K562 (cell line): Measurements from ENCODE around the gene PRCD. TPM values are rescaled to one million over a fixed set of nuclear protein-coding genes. Genes with fewer than 3 reads are reported as not detected.
A peak's percentile ranks its signal among the peaks of the same experiment; 100 is the strongest.

ENCODE experiments used
- ATAC-seq: fragments of 200-7000 bp; cut with Tn5 transposase; 3 replicates; pipeline ENCODE4 v1.9.1; 2020; ENCODE audit warnings: moderate library complexity
- BruUV-seq: library from RNA; stranded (reverse); fragments of 400-500 nt; replicated peaks from 2 replicates; lab custom pipeline; 2021; lab: Mats Ljungman, UMichigan
- CTCF ChIA-PET: fragments of 300-600 bp; formaldehyde crosslinking; extraction: SDS; loops from one replicate; lab custom pipeline; 2021; ENCODE audit warnings: low intra/inter-chr PET ratio; lab: Yijun Ruan, JAX
- POLR2A ChIA-PET: fragments of 300-600, 350-650 bp; sonication (Branson Sonifier 250); formaldehyde crosslinking; extraction: SDS; loops from one replicate; lab custom pipeline; 2021; ENCODE audit warnings: antibody characterized with exemption, inconsistent platforms; lab: Yijun Ruan, JAX
- DNase-seq, 4 experiments: peaks; one replicate each; pipeline versions ENCODE4 v3.0.0 to v3.0.0-alpha.2; 2011 to 2018; ENCODE audit warnings: low spot score in 3 of 4, mixed read lengths in 3 of 4; ENCODE audit errors: extremely low read depth in 1 of 4
- FAIRE-seq: peaks from 2 replicates; lab custom pipeline; 2011; peaks lifted over from hg19 to GRCh38; lab: Jason Lieb, UNC
- H2AFZ ChIP-seq: 2 replicates; pipeline ENCODE4 v1.6.0; 2011; ENCODE audit warnings: low read depth, low read length, control low read depth, inconsistent platforms
- H3K27ac ChIP-seq: fragments of 200-600 bp; 3 replicates; pipeline ENCODE4 v1.8.0; 2011; ENCODE audit warnings: low read depth, mild to moderate bottlenecking, control low read depth, inconsistent platforms, low read length, moderate library complexity, mixed read lengths; ENCODE audit errors: extremely low read depth
- H3K27me3 ChIP-seq, 2 experiments: fragments of 300-600 bp in 1 of 2; 2 replicates in 1 of 2; 3 replicates in 1 of 2; pipeline versions ENCODE4 v1.6.0 to v1.8.0; 2011; ENCODE audit warnings: inconsistent platforms in 2 of 2, low read length in 2 of 2, mild to moderate bottlenecking in 1 of 2, mixed read lengths in 1 of 2, moderate library complexity in 1 of 2; ENCODE audit not compliant: control insufficient read depth in 2 of 2, insufficient read depth in 2 of 2
- H3K36me3 ChIP-seq: fragments of 300-600 bp; 3 replicates; pipeline ENCODE4 v1.8.0; 2011; ENCODE audit warnings: mild to moderate bottlenecking, low read length, inconsistent platforms; ENCODE audit not compliant: control insufficient read depth, insufficient read depth
- H3K4me1 ChIP-seq, 2 experiments: fragments of 200-600 bp in 1 of 2; replicated peaks in 1 of 2; 2 replicates in 1 of 2; 3 replicates in 1 of 2; pipeline versions ENCODE4 v1.5.1 to v1.8.0; 2011; ENCODE audit warnings: inconsistent platforms in 2 of 2, low read length in 2 of 2, mild to moderate bottlenecking in 1 of 2, mixed read lengths in 1 of 2, moderate library complexity in 1 of 2; ENCODE audit not compliant: control insufficient read depth in 2 of 2, insufficient read depth in 2 of 2
- H3K4me2 ChIP-seq: 2 replicates; pipeline ENCODE4 v1.6.1; 2011; ENCODE audit warnings: low read length, control low read depth, inconsistent platforms, mixed read lengths; ENCODE audit not compliant: insufficient read depth
- H3K4me3 ChIP-seq: fragments of 200-600 bp; sonication (generic), shearing (Covaris generic); 2 replicates; pipeline ENCODE4 v1.5.1; 2016; ENCODE audit warnings: control low read depth, inconsistent platforms
- H3K79me2 ChIP-seq: fragments of 200-600 bp; 3 replicates; pipeline ENCODE4 v1.8.0; 2011; ENCODE audit warnings: low read length, inconsistent platforms; ENCODE audit not compliant: control insufficient read depth, insufficient read depth
- H3K9ac ChIP-seq, 2 experiments: 2 replicates each; pipeline versions ENCODE4 v1.6.0 to v1.6.1; 2011; ENCODE audit warnings: low read depth in 2 of 2, low read length in 2 of 2, control low read depth in 1 of 2, inconsistent platforms in 1 of 2, mild to moderate bottlenecking in 1 of 2, mixed read lengths in 1 of 2; ENCODE audit not compliant: insufficient read depth in 1 of 2
- H3K9me1 ChIP-seq: one replicate; pipeline ENCODE4 v1.6.0; 2011; ENCODE audit warnings: inconsistent platforms, mild to moderate bottlenecking, low read length, moderate library complexity; ENCODE audit not compliant: control insufficient read depth, insufficient read depth
- H3K9me3 ChIP-seq: replicated peaks from 2 replicates; pipeline ENCODE4 v1.5.1; 2011; ENCODE audit warnings: low read depth, low read length, inconsistent platforms; ENCODE audit not compliant: control insufficient read depth, insufficient read depth
- H4K20me1 ChIP-seq: replicated peaks from 2 replicates; pipeline ENCODE4 v1.6.1; 2011; ENCODE audit warnings: low read length, inconsistent platforms, mixed read lengths; ENCODE audit not compliant: control insufficient read depth, insufficient read depth
- ARID2 ChIP-seq: fragments of 450-650 bp; IDR thresholded peaks from 2 replicates; pipeline ENCODE4 v1.6.1; 2017; ENCODE audit warnings: antibody characterized with exemption, mild to moderate bottlenecking
- BMI1 ChIP-seq: fragments of 150-350 bp; IDR thresholded peaks from 2 replicates; pipeline ENCODE4 v1.6.1; 2014; ENCODE audit warnings: low read length
- CCAR2 ChIP-seq: fragments of 200-400 bp; formaldehyde crosslinking; IDR thresholded peaks from 2 replicates; pipeline ENCODE4 v1.6.1; 2017; ENCODE audit warnings: mild to moderate bottlenecking, low read depth, low read length
- KLF1 ChIP-seq: fragments of 450-650 bp; IDR thresholded peaks from 2 replicates; pipeline ENCODE4 v1.6.1; 2016; ENCODE audit warnings: missing genetic modification characterization, missing compliant biosample characterization
- MCM3 ChIP-seq: fragments of 450-650 bp; IDR thresholded peaks from 2 replicates; pipeline ENCODE4 v1.6.1; 2016
- RBBP5 ChIP-seq: fragments of 200-600 bp; sonication (generic); IDR thresholded peaks from 2 replicates; pipeline ENCODE4 v1.6.1; 2012; ENCODE audit warnings: borderline replicate concordance, mild to moderate bottlenecking, low read length, control low read depth, inconsistent platforms; ENCODE audit not compliant: insufficient read depth, poor library complexity, severe bottlenecking
- RFX1 ChIP-seq: fragments of 450-650 bp; IDR thresholded peaks from 2 replicates; pipeline ENCODE4 v1.6.1; 2016; ENCODE audit warnings: mild to moderate bottlenecking, moderate library complexity
- SP2 ChIP-seq: IDR thresholded peaks from 2 replicates; pipeline ENCODE4 v1.6.1; 2011; ENCODE audit warnings: mild to moderate bottlenecking, low read depth, low read length, moderate library complexity; ENCODE audit not compliant: poor library complexity, severe bottlenecking; ENCODE audit errors: extremely low read depth
- TSC22D4 ChIP-seq: fragments of 450-650 bp; IDR thresholded peaks from 2 replicates; pipeline ENCODE4 v1.6.1; 2016; ENCODE audit warnings: missing genetic modification characterization, missing biosample characterization, control low read depth
- ZBTB43 ChIP-seq: sonication (generic); formaldehyde crosslinking; IDR thresholded peaks from 2 replicates; pipeline ENCODE4 v1.8.0; 2023; ENCODE audit warnings: mild to moderate bottlenecking, missing genetic modification reagents
- ZMIZ1 ChIP-seq, 2 experiments: fragments of 150-350 bp in 1 of 2; IDR thresholded peaks; 2 replicates each; pipeline ENCODE4 v1.6.1; 2012 to 2016; ENCODE audit warnings: low read depth in 2 of 2, low read length in 2 of 2, mild to moderate bottlenecking in 1 of 2, moderate library complexity in 1 of 2
- ZNF175 ChIP-seq: fragments of 200-800 bp; sonication (Bioruptor generic); IDR thresholded peaks from 2 replicates; pipeline ENCODE4 v1.6.1; 2016; ENCODE audit warnings: low read depth, mild to moderate bottlenecking, missing genetic modification characterization, missing compliant biosample characterization
- ZNF212 ChIP-seq: fragments of 450-650 bp; formaldehyde crosslinking; IDR thresholded peaks from 2 replicates; pipeline ENCODE4 v1.4.0; 2020; ENCODE audit warnings: mild to moderate bottlenecking
- ZNF79 ChIP-seq: fragments of 250-450 bp; sonication (Bioruptor Pico); IDR thresholded peaks from 2 replicates; pipeline ENCODE4 v1.4.0; 2020; ENCODE audit warnings: low read depth, mild to moderate bottlenecking, moderate library complexity
- WGBS: fragments of 100-300 bp; shearing (Covaris generic); methylation state at CpG from one replicate; pipeline ENCODE4 v1.1.6; 2016; ENCODE audit warnings: low coverage, mixed read lengths; ENCODE audit not compliant: insufficient coverage; ENCODE audit errors: missing lambda C conversion rate; 5-methylcytosine and 5-hydroxymethylcytosine counted together
- in situ Hi-C: fragments of 300-500 bp; cut with MboI; formaldehyde crosslinking; loops from 4 replicates; pipeline ENCODE4 v1.15.0; 2018; ENCODE audit warnings: inconsistent platforms, mixed read lengths
- intact Hi-C: fragments of 100-400 bp; cut with micrococcal nuclease; formaldehyde crosslinking; loops from 2 replicates; pipeline ENCODE4 v1.14.2; 2022
- polyA plus RNA-seq, 8 experiments: library from polyadenylated mRNA; depleted of rRNA in 4 of 8; stranded (reverse) in 5 of 8; unstranded in 3 of 8; fragments of >200 nt; fragmentation: Nextera tagmentation in 2 of 8; fragmentation: Illumina TruSeq in 1 of 8; extraction: Ambion mirVana in 2 of 8; extraction: Trizol in 1 of 8; gene quantifications; 2 replicates each; pipeline versions ENCODE4 v1.2.1 to v1.2.3, GENCODE V29; 2011 to 2014; ENCODE audit warnings: inconsistent platforms in 1 of 8, missing spikeins in 1 of 8
- total RNA-seq, 7 experiments: library from RNA; depleted of rRNA in 6 of 7; stranded (reverse); fragments of >200 nt in 6 of 7; fragmentation: Illumina TruSeq in 2 of 7; extraction: Trizol in 2 of 7; gene quantifications; 2 replicates each; pipeline versions ENCODE4 v1.2.1 to v1.2.3, GENCODE V29; 2011 to 2021; ENCODE audit warnings: low replicate concordance in 1 of 7

The PRCD gene
- total and polyA plus RNA-seq, 9 of the 15 experiments (the other 6 are each of a cell fraction or from before 2014, with no cell fraction given): 0.20 to 0.25 (median 0.21) TPM; not detected in 6

- Histone ChIP-seq H3K4me1 (peaks cover 5 to 25% of the 10 kb centered on the region in 2 experiments; a peak in 4 of 5 replicates), H3K27ac (no peak overlapping the region), H3K9me3 (no peaks in the 10 kb centered on the region), H2AFZ (peak overlapping the region; percentile 85), H3K4me3 (no peak overlapping the region), H3K9me1 (no peaks in the 10 kb centered on the region), H3K79me2 (no peaks in the 10 kb centered on the region), H3K4me2 (peak overlapping the region; percentile 58), H3K36me3 (no peaks in the 10 kb centered on the region), H3K27me3 (no peaks in the 10 kb centered on the region), H3K9ac (peak overlapping the region in 1 of 2 experiments; percentile 75; a peak in 1 of 4 replicates), H4K20me1 (no peaks in the 10 kb centered on the region)
- in situ Hi-C loops: loop anchor here (5.0 kb wide), 2 partner anchors 99 to 159 kb away; no protein-coding TSS in a partner anchor
- POLR2A ChIA-PET: interaction anchor here (0.5 to 1.1 kb wide), 11 partner anchors 13 to 427 kb away, joined by 3 to 5 read pairs (median 3); no protein-coding TSS in a partner anchor
- WGBS: 12% methylated on average over 25 of the region's 35 CpGs
- FAIRE-seq (peak; percentile 23), ATAC-seq (peak; percentile 96), DNase-seq (peak; percentile 84 to 91 (median 89))
- CTCF ChIA-PET: interaction anchor here (0.8 to 2.4 kb wide), 5 partner anchors 18 to 191 kb away, joined by 3 to 24 read pairs (median 16); no protein-coding TSS in a partner anchor
- intact Hi-C loops: loop anchor here (1.0 to 2.0 kb wide), 2 partner anchors 24 to 157 kb away; no protein-coding TSS in a partner anchor
- BruUV-seq: no TSS peak
- no peak for TF ChIP-seq ZNF79 (CRISPR knock-in tag)
- TF ChIP-seq RBBP5: peak; percentile 33
- TF ChIP-seq SP2: no peak
- TF ChIP-seq ZMIZ1 (IDR thresholded peaks at IDR 0.05; ENCODE audit: low read depth in 2 of 2, low read length in 2 of 2): no peak
- TF ChIP-seq CCAR2: no peak
- TF ChIP-seq ARID2: peak; percentile 90
- no peak for TF ChIP-seq TSC22D4 (tag)
- no peak for TF ChIP-seq ZNF212 (CRISPR knock-in tag)
- TF ChIP-seq ZBTB43 (CRISPR knock-in tag): 0 out of 2 replicates have a peak, but pooled peaks have one; percentile 32
- TF ChIP-seq ZNF175: no peak
- TF ChIP-seq RFX1: no peak
- no peak for TF ChIP-seq MCM3
- no peak for TF ChIP-seq KLF1
- no peak for TF ChIP-seq BMI1
Observed at GRCh38 chr17:76523084-76524037, 16.5 kb upstream of the PRCD start.
